SH-SY5Y (cell line): ENCODE measurements around the gene GSTK1.

Experiments
- GATA2 ChIP-seq: IDR thresholded peaks from 2 replicates; pipeline ENCODE4 v1.6.1; 2011; ENCODE audit warnings: mild to moderate bottlenecking, low read depth, low read length
- GATA3 ChIP-seq: IDR thresholded peaks from 2 replicates; pipeline ENCODE4 v1.6.1; 2011; ENCODE audit warnings: low read depth, mild to moderate bottlenecking, low read length, moderate library complexity

DNA sequence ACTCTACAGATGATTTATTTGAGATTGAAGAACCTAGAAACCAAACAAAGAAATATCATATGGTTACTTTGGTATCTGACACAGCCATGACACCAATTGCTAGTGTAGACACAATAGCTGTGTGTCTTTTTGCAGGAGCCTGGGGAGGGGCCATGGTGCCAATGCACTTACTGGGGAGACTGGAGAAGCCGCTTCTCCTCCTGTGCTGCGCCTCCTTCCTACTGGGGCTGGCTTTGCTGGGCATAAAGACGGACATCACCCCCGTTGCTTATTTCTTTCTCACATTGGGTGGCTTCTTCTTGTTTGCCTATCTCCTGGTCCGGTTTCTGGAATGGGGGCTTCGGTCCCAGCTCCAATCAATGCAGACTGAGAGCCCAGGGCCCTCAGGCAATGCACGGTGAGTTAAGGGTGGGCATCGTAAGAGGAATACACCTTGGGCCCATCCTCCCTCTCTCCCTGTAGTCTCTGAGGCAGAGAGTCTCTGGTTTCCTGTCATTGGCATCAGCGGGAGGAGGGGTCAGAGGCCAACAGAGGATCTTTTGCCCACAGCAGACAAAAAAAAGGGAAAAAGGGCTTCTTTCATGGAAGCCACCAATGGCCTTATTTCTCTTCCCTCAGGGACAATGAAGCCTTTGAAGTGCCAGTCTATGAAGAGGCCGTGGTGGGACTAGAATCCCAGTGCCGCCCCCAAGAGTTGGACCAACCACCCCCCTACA lies 22.7 kb downstream of the GSTK1 start:
- no peak for TF ChIP-seq GATA3
- no peak for TF ChIP-seq GATA2
